GM06990 (cell line): ENCODE measurements around the gene RAB40A.
A peak's percentile ranks its signal among the peaks of the same experiment; 100 is the strongest.

Source experiments
- DNase-seq: peaks from one replicate; pipeline ENCODE4 v3.0.0-alpha.2; 2011; ENCODE audit not compliant: insufficient read length; ENCODE audit errors: extremely low read depth
- H3K27me3 ChIP-seq: replicated peaks from 2 replicates; pipeline ENCODE4 v1.6.0; 2011; ENCODE audit warnings: low read length; ENCODE audit not compliant: control insufficient read depth, insufficient read depth
- H3K36me3 ChIP-seq: 2 replicates; pipeline ENCODE4 v1.5.1; 2011; ENCODE audit warnings: low read length; ENCODE audit not compliant: control insufficient read depth, insufficient read depth
- H3K4me3 ChIP-seq: replicated peaks from 2 replicates; pipeline ENCODE4 v1.5.1; 2011; ENCODE audit warnings: low read depth, mild to moderate bottlenecking, control low read depth, low read length
- CTCF ChIP-seq: IDR thresholded peaks from 2 replicates; pipeline ENCODE4 v1.5.1; 2011; ENCODE audit warnings: low read length, control low read depth, mild to moderate bottlenecking, inconsistent platforms; ENCODE audit not compliant: insufficient read depth, poor library complexity, severe bottlenecking

RAB40A gene

GRCh38 chrX:103533511-103534216, 14.4 kb upstream of the RAB40A start:
- Histone ChIP-seq H3K4me3 (no peak overlapping the region), H3K27me3 (no peaks in the 10 kb centered on the region), H3K36me3 (no peaks in the 10 kb centered on the region)
- peak; percentile 87 for TF ChIP-seq CTCF
- no peak for DNase-seq

GRCh38 chrX:103531002-103531401, 11.7 kb upstream of the RAB40A start:
- Histone ChIP-seq H3K4me3 (no peak overlapping the region), H3K27me3 (no peaks in the 10 kb centered on the region), H3K36me3 (no peaks in the 10 kb centered on the region)
- no peak for TF ChIP-seq CTCF
- no peak for DNase-seq

- Histone ChIP-seq H3K36me3 (no peaks in the 10 kb centered on the region), H3K4me3 (no peak overlapping the region), H3K27me3 (no peaks in the 10 kb centered on the region)
- TF ChIP-seq CTCF = no peak
- no peak for DNase-seq
These were observed 11.3 kb upstream of the RAB40A start for GRCh38 chrX:103530545-103530944.

- no peak for DNase-seq
- H3K36me3 ChIP-seq = no peaks in the 10 kb centered on the region
- H3K4me3 ChIP-seq = no peak overlapping the region
- H3K27me3 ChIP-seq = no peaks in the 10 kb centered on the region
- no peak for TF ChIP-seq CTCF
These were observed 10.3 kb upstream of the RAB40A start for GRCh38 chrX:103529550-103529949.

- H3K27me3 ChIP-seq = no peaks in the 10 kb centered on the region
- no peaks in the 10 kb centered on the region for H3K36me3 ChIP-seq
- no peak overlapping the region for H3K4me3 ChIP-seq
- TF ChIP-seq CTCF = no peak
- DNase-seq = no peak
These were observed 5.5 kb upstream of the RAB40A start for GRCh38 chrX:103524747-103525146.

- DNase-seq = no peak
- Histone ChIP-seq H3K4me3 (no peak overlapping the region), H3K27me3 (no peaks in the 10 kb centered on the region), H3K36me3 (no peaks in the 10 kb centered on the region)
- no peak for TF ChIP-seq CTCF
These were observed 4.3 kb upstream of the RAB40A start for GRCh38 chrX:103523605-103524004.
